ENCODE results near the gene ATG4A. TPM values are rescaled to one million over a fixed set of nuclear protein-coding genes. Genes with fewer than 3 reads are reported as not detected.

Gene ATG4A
- total RNA-seq, 2 donors from 2014 or later: 13.5 to 14.1 TPM

GRCh38 chrX:108132034-108132433 is 40.5 kb downstream of the ATG4A start:
- peak overlapping the region; percentile 20 to 35 for H3K27ac ChIP-seq
- no peaks in the 10 kb centered on the region for H3K9me3 ChIP-seq

GRCh38 chrX:108132876-108133275 is 41.3 kb downstream of the ATG4A start:
- DNase-seq (ENCODE audit: low spot score): no peak
- H3K36me3 ChIP-seq: peaks cover 15% of the 10 kb centered on the region
- H3K4me3 ChIP-seq: no peak overlapping the region
- no peaks in the 10 kb centered on the region for H3K4me1 ChIP-seq
- TF ChIP-seq CTCF (IDR thresholded peaks at IDR 0.05): no peak
- no peaks in the 10 kb centered on the region for H3K9me3 ChIP-seq
- no peak overlapping the region for H3K27ac ChIP-seq
- H3K27me3 ChIP-seq: no peaks in the 10 kb centered on the region

More at GRCh38 chrX:108132034-108132433, 40.5 kb downstream of the ATG4A start:
- no peaks in the 10 kb centered on the region for H3K4me1 ChIP-seq
- TF ChIP-seq CTCF (IDR thresholded peaks at IDR 0.05): no peak
- H3K27me3 ChIP-seq: no peaks in the 10 kb centered on the region
- no peak overlapping the region for H3K4me3 ChIP-seq
- H3K36me3 ChIP-seq: peaks cover 15% of the 10 kb centered on the region
- no peak for DNase-seq (ENCODE audit: low spot score)

- TF ChIP-seq CTCF (IDR thresholded peaks at IDR 0.05): no peak
- Histone ChIP-seq H3K4me1 (no peaks in the 10 kb centered on the region), H3K4me3 (no peak overlapping the region), H3K27me3 (no peaks in the 10 kb centered on the region), H3K27ac (no peak overlapping the region), H3K9me3 (no peaks in the 10 kb centered on the region), H3K36me3 (peaks cover 15% of the 10 kb centered on the region)
- DNase-seq (ENCODE audit: low spot score): no peak
Observed at GRCh38 chrX:108134724-108135123, 43.1 kb downstream of the ATG4A start.

- no peak for DNase-seq (ENCODE audit: low spot score)
- H3K27me3 ChIP-seq: no peaks in the 10 kb centered on the region
- H3K9me3 ChIP-seq: no peaks in the 10 kb centered on the region
- TF ChIP-seq CTCF (IDR thresholded peaks at IDR 0.05): peak in 1 of 2 donors; percentile 60
- H3K4me1 ChIP-seq: no peaks in the 10 kb centered on the region
- no peak overlapping the region for H3K27ac ChIP-seq
- peaks cover 10% of the 10 kb centered on the region for H3K36me3 ChIP-seq
- no peak overlapping the region for H3K4me3 ChIP-seq
Observed at GRCh38 chrX:108138814-108139702, 47.5 kb downstream of the ATG4A start.

- no peak overlapping the region for H3K4me3 ChIP-seq
- no peaks in the 10 kb centered on the region for H3K36me3 ChIP-seq
- no peaks in the 10 kb centered on the region for H3K27me3 ChIP-seq
- no peak overlapping the region for H3K27ac ChIP-seq
- no peak for TF ChIP-seq CTCF (IDR thresholded peaks at IDR 0.05)
- H3K4me1 ChIP-seq: no peaks in the 10 kb centered on the region
- DNase-seq (ENCODE audit: low spot score): no peak
- H3K9me3 ChIP-seq: no peaks in the 10 kb centered on the region
Observed at GRCh38 chrX:108148524-108148923, 56.9 kb downstream of the ATG4A start.

Measured in right atrium auricular region (tissue), 2 donors.